HEK293 (cell line): ENCODE results near the gene SCAMP3.

Experiments
- CTCF ChIP-seq: fragments of 450-650 bp; formaldehyde crosslinking; IDR thresholded peaks from 2 replicates; pipeline ENCODE4 v1.5.1; 2016; ENCODE audit warnings: missing biosample characterization, missing genetic modification characterization
- PRDM10 ChIP-seq: fragments of 450-650 bp; formaldehyde crosslinking; IDR thresholded peaks from 2 replicates; pipeline ENCODE4 v1.5.1; 2016; ENCODE audit warnings: missing biosample characterization, missing genetic modification characterization
- ZBTB1 ChIP-seq: fragments of 450-650 bp; formaldehyde crosslinking; IDR thresholded peaks from 2 replicates; pipeline ENCODE4 v1.5.1; 2016; ENCODE audit warnings: missing biosample characterization, missing genetic modification characterization
- ZNF138 ChIP-seq: fragments of 450-650 bp; formaldehyde crosslinking; IDR thresholded peaks from 2 replicates; pipeline ENCODE4 v1.5.1; 2016; ENCODE audit warnings: missing biosample characterization, missing genetic modification characterization, borderline replicate concordance
- ZNF24 ChIP-seq: fragments of 450-650 bp; formaldehyde crosslinking; IDR thresholded peaks from 2 replicates; pipeline ENCODE4 v1.5.1; 2016; ENCODE audit warnings: missing biosample characterization, missing genetic modification characterization
- ZNF670 ChIP-seq: fragments of 450-650 bp; formaldehyde crosslinking; IDR thresholded peaks from 2 replicates; pipeline ENCODE4 v1.5.1; 2016; ENCODE audit warnings: missing biosample characterization, missing genetic modification characterization, low read depth
- TF ChIP-seq, protein P1 (sequence below): fragments of 450-650 bp; formaldehyde crosslinking; IDR thresholded peaks from 2 replicates; pipeline ENCODE4 v1.5.1; 2016; ENCODE audit warnings: missing biosample characterization, missing genetic modification characterization
- TF ChIP-seq, protein P2 (sequence below): fragments of 450-650 bp; formaldehyde crosslinking; IDR thresholded peaks from 2 replicates; pipeline ENCODE4 v1.5.1; 2016; ENCODE audit warnings: missing biosample characterization, missing genetic modification characterization

GRCh38 chr1:155236451-155236850 lies 25.7 kb downstream of the SCAMP3 start:
- TF ChIP-seq ZNF670 (tag by site-specific recombination) (no peak), ZNF24 (tag by site-specific recombination) (no peak), CTCF (tag by site-specific recombination) (no peak), PRDM10 (tag by site-specific recombination) (no peak), ZNF138 (tag by site-specific recombination) (no peak), ZBTB1 (tag by site-specific recombination) (no peak)
- TF ChIP-seq, protein P1, sequence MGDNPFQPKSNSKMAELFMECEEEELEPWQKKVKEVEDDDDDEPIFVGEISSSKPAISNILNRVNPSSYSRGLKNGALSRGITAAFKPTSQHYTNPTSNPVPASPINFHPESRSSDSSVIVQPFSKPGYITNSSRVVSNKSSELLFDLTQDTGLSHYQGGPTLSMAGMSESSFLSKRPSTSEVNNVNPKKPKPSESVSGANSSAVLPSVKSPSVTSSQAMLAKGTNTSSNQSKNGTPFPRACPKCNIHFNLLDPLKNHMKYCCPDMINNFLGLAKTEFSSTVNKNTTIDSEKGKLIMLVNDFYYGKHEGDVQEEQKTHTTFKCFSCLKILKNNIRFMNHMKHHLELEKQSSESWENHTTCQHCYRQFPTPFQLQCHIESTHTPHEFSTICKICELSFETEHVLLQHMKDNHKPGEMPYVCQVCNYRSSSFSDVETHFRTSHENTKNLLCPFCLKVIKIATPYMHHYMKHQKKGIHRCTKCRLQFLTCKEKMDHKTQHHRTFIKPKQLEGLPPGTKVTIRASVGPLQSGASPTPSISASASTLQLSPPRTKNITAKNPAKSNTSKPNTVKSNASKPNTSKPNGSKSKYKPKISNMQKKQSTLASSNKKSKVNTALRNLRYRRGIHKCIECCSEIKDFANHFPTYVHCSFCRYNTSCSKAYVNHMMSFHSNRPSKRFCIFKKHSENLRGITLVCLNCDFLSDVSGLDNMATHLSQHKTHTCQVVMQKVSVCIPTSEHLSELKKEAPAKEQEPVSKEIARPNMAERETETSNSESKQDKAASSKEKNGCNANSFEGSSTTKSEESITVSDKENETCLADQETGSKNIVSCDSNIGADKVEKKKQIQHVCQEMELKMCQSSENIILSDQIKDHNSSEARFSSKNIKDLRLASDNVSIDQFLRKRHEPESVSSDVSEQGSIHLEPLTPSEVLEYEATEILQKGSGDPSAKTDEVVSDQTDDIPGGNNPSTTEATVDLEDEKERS: no peak
- TF ChIP-seq, protein P2, sequence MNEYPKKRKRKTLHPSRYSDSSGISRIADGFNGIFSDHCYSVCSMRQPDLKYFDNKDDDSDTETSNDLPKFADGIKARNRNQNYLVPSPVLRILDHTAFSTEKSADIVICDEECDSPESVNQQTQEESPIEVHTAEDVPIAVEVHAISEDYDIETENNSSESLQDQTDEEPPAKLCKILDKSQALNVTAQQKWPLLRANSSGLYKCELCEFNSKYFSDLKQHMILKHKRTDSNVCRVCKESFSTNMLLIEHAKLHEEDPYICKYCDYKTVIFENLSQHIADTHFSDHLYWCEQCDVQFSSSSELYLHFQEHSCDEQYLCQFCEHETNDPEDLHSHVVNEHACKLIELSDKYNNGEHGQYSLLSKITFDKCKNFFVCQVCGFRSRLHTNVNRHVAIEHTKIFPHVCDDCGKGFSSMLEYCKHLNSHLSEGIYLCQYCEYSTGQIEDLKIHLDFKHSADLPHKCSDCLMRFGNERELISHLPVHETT (tag by site-specific recombination): no peak
